Measurements from ENCODE around the gene COBL. TPM values are rescaled to one million over a fixed set of nuclear protein-coding genes. Genes with fewer than 3 reads are reported as not detected.

Gene COBL
- total and polyA plus RNA-seq, 2 experiments from 2014 or later: 0.07 to 0.69 TPM

DNA sequence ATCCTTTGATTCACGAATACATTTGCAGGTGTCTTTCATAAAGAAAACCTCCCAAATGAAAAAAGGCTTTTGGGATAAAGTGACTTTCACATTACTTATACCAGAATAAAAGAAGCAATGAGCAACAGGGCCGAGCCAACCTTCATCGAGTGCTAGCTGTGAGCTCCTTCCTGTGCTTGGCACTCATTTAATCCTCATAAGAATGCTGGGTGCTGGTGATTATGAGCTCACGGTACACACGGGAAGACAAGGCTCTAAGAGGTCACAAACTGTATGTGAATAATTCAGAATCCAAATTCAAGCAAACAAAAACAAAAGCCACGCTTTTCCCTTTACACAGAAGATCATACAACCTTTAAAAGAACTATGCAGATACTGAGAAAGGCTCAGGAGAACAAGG lies 156.2 kb downstream of the COBL start:
- no peak for DNase-seq (ENCODE audit: low read depth in 1 of 2, low spot score in 1 of 2)
- H3K9me3 ChIP-seq (ENCODE audit: low read depth): no peaks in the 10 kb centered on the region
- TF ChIP-seq, protein P1, sequence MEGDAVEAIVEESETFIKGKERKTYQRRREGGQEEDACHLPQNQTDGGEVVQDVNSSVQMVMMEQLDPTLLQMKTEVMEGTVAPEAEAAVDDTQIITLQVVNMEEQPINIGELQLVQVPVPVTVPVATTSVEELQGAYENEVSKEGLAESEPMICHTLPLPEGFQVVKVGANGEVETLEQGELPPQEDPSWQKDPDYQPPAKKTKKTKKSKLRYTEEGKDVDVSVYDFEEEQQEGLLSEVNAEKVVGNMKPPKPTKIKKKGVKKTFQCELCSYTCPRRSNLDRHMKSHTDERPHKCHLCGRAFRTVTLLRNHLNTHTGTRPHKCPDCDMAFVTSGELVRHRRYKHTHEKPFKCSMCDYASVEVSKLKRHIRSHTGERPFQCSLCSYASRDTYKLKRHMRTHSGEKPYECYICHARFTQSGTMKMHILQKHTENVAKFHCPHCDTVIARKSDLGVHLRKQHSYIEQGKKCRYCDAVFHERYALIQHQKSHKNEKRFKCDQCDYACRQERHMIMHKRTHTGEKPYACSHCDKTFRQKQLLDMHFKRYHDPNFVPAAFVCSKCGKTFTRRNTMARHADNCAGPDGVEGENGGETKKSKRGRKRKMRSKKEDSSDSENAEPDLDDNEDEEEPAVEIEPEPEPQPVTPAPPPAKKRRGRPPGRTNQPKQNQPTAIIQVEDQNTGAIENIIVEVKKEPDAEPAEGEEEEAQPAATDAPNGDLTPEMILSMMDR (IDR thresholded peaks at IDR 0.05; ENCODE audit: low read depth, low read length): no peak
- no peak overlapping the region for H3K4me3 ChIP-seq
- H3K27me3 ChIP-seq: no peaks in the 10 kb centered on the region
- H3K4me1 ChIP-seq (ENCODE audit: low read depth): no peaks in the 10 kb centered on the region
- H3K36me3 ChIP-seq: no peaks in the 10 kb centered on the region
- H3K27ac ChIP-seq: no peak overlapping the region

DNA sequence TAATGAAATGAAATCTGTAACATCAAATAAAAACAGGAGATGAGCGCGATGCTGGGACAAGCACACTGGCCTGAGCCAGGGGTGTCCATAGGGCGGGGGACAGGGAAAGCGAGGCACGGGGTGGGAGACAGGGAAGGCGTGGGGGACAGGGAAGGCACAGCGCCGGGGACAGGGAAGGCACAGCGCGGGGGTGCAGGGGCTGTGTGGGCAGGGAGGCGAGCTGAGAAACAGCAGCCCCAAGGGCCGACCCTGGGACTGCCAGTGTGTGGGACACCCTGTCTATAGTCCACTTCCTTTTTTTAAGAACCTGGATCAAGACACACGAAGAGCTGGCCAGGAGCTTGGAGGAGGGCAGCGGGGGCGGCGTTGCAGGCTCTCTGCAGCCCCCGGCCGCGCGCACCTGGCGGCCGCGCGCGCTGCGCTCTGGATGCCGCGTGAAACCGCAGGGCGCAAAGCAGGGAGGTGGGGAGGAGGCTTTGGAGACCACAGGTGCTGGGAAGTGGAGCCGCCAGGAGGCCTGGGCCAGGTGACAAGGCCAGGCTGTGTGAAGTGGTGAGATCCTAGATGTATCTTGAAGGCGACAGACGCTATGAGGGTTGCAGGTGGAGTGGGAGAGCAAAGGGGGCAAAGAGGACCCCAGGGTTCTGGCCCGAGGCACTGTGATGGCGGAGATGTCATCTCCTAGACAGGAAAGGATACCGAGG lies 157.7 kb downstream of the COBL start:
- DNase-seq (ENCODE audit: low read depth in 1 of 2, low spot score in 1 of 2): no peak
- H3K36me3 ChIP-seq: no peaks in the 10 kb centered on the region

DNA sequence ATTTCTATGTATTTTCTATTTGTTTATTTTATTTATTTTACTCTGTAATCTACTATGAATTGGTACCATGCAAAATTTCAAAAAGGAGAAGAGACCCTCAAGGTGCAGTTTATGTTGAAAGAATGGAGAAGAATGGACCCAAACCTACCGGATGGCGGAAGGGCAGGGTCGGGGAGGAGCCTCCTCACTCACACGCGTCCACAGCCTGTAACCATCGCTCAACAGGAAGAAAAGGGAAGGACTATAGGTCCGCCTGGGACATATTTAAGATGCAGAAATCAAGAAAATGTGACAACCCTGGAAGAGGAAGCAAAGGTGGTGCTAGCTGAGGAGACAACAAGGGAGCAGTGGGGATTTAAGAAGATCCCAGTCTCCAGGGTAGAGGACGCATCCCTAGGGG lies 158.4 kb downstream of the COBL start:
- no peak for DNase-seq (ENCODE audit: low read depth in 1 of 2, low spot score in 1 of 2)
- peaks cover 5% of the 10 kb centered on the region for H3K27me3 ChIP-seq
- no peaks in the 10 kb centered on the region for H3K4me1 ChIP-seq (ENCODE audit: low read depth)
- no peaks in the 10 kb centered on the region for H3K36me3 ChIP-seq
- no peak overlapping the region for H3K4me3 ChIP-seq
- H3K9me3 ChIP-seq (ENCODE audit: low read depth): no peaks in the 10 kb centered on the region
- H3K27ac ChIP-seq: no peak overlapping the region
- TF ChIP-seq, protein P1 (IDR thresholded peaks at IDR 0.05; ENCODE audit: low read depth, low read length): no peak

More for the DNA sequence above, 157.7 kb downstream of the COBL start:
- TF ChIP-seq, protein P1 (IDR thresholded peaks at IDR 0.05; ENCODE audit: low read depth, low read length): no peak
- H3K27ac ChIP-seq: no peak overlapping the region
- H3K4me3 ChIP-seq: no peak overlapping the region
- H3K4me1 ChIP-seq (ENCODE audit: low read depth): no peaks in the 10 kb centered on the region
- H3K9me3 ChIP-seq (ENCODE audit: low read depth): no peaks in the 10 kb centered on the region
- peaks cover 4% of the 10 kb centered on the region for H3K27me3 ChIP-seq

DNA sequence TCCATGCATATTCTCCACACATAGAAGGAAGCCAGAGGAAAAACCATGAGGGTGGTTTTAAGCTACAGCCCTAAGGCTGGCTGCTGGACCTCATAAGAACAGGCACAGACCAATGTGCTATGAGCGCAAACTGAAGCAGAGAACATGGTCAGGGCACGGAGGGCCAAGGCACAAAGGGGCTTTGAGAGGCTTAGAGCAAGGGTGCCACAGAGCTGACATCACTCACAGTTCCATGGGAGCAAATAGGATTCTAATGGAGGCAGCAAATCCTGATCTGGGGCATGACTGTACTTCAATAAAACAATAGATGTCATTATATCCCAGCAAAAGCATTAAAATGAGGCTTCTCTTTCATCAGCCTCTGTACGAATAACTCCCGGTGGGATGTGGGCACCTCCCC lies 162.4 kb downstream of the COBL start:
- TF ChIP-seq, protein P1 (IDR thresholded peaks at IDR 0.05; ENCODE audit: low read depth, low read length): no peak
- peaks cover 5% of the 10 kb centered on the region for H3K27me3 ChIP-seq
- no peaks in the 10 kb centered on the region for H3K36me3 ChIP-seq
- H3K4me3 ChIP-seq: no peak overlapping the region
- H3K4me1 ChIP-seq (ENCODE audit: low read depth): no peaks in the 10 kb centered on the region
- DNase-seq (ENCODE audit: low read depth in 1 of 2, low spot score in 1 of 2): no peak
- H3K27ac ChIP-seq: no peak overlapping the region
- H3K9me3 ChIP-seq (ENCODE audit: low read depth): no peaks in the 10 kb centered on the region

DNA sequence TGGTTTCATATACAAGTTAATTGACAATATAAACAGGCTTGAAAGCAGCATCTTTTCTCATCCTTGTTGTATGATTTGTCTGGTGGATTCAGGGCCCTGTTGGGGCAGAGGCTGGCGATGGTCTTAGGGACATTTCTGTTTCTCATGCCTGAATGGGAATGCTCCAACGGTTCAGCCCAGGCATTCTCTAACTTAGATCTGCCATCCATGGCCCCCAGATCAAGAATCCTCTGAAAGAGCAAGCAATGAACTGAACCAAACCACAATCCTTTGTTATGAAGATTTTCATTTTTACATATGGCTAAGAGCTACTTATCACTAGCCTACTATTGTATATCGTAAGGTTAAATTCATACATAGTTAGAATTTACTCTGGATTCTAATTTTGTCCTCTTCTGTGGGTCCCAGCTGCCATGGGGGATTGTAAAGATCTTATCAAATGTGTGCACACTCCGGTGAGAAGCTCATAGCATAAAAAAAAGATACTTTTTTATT lies 163.9 kb downstream of the COBL start:
- Histone ChIP-seq H3K9me3 (ENCODE audit: low read depth) (no peaks in the 10 kb centered on the region), H3K4me3 (no peak overlapping the region), H3K4me1 (ENCODE audit: low read depth) (no peaks in the 10 kb centered on the region), H3K27ac (no peak overlapping the region), H3K27me3 (peaks cover 5% of the 10 kb centered on the region), H3K36me3 (no peaks in the 10 kb centered on the region)
- TF ChIP-seq, protein P1 (IDR thresholded peaks at IDR 0.05; ENCODE audit: low read depth, low read length): no peak
- no peak for DNase-seq (ENCODE audit: low read depth in 1 of 2, low spot score in 1 of 2)
